Liver (tissue), 9 donors: ENCODE measurements around the gene KTN1. TPM values are rescaled to one million over a fixed set of nuclear protein-coding genes. Genes with fewer than 3 reads are reported as not detected.
A peak's percentile ranks its signal among the peaks of the same experiment; 100 is the strongest.

Source experiments
- DNase-seq: peaks from one replicate; pipeline ENCODE4 v3.0.0-alpha.2; 2017; ENCODE audit warnings: low spot score
- H3K27ac ChIP-seq, 2 donors: one replicate each; pipeline ENCODE4 v1.7.0; 2013; ENCODE audit warnings: inconsistent platforms in 2 of 2, low read length in 2 of 2, control low read depth in 1 of 2, low read depth in 1 of 2, mild to moderate bottlenecking in 1 of 2
- H3K27me3 ChIP-seq, 4 donors: one replicate each; pipeline versions ENCODE4 v1.6.1 to v1.7.0; 2013; ENCODE audit warnings: low read length in 3 of 4, inconsistent platforms in 1 of 4, mild to moderate bottlenecking in 1 of 4, moderate library complexity in 1 of 4; ENCODE audit not compliant: control insufficient read depth in 4 of 4, insufficient read depth in 4 of 4
- H3K36me3 ChIP-seq, 4 donors: one replicate each; pipeline versions ENCODE4 v1.6.1 to v1.7.0; 2013; ENCODE audit warnings: low read length in 3 of 4, mild to moderate bottlenecking in 3 of 4, low read depth in 1 of 4, moderate library complexity in 1 of 4; ENCODE audit not compliant: control insufficient read depth in 4 of 4, insufficient read depth in 3 of 4
- H3K4me1 ChIP-seq, 4 donors: one replicate each; pipeline versions ENCODE4 v1.6.1 to v1.7.0; 2013; ENCODE audit warnings: low read length in 3 of 4, mild to moderate bottlenecking in 3 of 4, moderate library complexity in 1 of 4; ENCODE audit not compliant: control insufficient read depth in 4 of 4, insufficient read depth in 4 of 4
- H3K4me3 ChIP-seq, 3 donors: one replicate each; pipeline versions ENCODE4 v1.6.1 to v1.7.0; 2013; ENCODE audit warnings: low read length in 3 of 3, control low read depth in 1 of 3, low read depth in 1 of 3, mild to moderate bottlenecking in 1 of 3
- H3K9ac ChIP-seq, 2 donors: one replicate each; pipeline ENCODE4 v1.7.0; 2013; ENCODE audit warnings: low read length in 2 of 2, mild to moderate bottlenecking in 2 of 2, moderate library complexity in 2 of 2, control low read depth in 1 of 2, low read depth in 1 of 2
- H3K9me3 ChIP-seq, 4 donors: one replicate each; pipeline versions ENCODE4 v1.6.1 to v1.7.0; 2013; ENCODE audit warnings: low read length in 3 of 4; ENCODE audit not compliant: control insufficient read depth in 4 of 4
- EGR1 ChIP-seq, 2 donors: IDR thresholded peaks; 2 replicates each; pipeline ENCODE4 v1.6.1; 2016 to 2018; ENCODE audit warnings: antibody characterized with exemption in 2 of 2, low read depth in 2 of 2
- FOXA1 ChIP-seq: IDR thresholded peaks from 2 replicates; pipeline ENCODE4 v1.6.1; 2016; ENCODE audit warnings: antibody characterized with exemption
- FOXA2 ChIP-seq: IDR thresholded peaks from 2 replicates; pipeline ENCODE4 v1.6.1; 2016; ENCODE audit warnings: antibody characterized with exemption
- GABPA ChIP-seq, 2 donors: IDR thresholded peaks in 1 of 2; conservative IDR thresholded peaks in 1 of 2; 2 replicates each; pipeline ENCODE4 v1.6.1; 2016; ENCODE audit warnings: antibody characterized with exemption in 2 of 2, mild to moderate bottlenecking in 1 of 2, moderate library complexity in 1 of 2
- HNF4A ChIP-seq, 2 donors: conservative IDR thresholded peaks; 2 replicates each; pipeline ENCODE4 v1.6.1; 2016; ENCODE audit warnings: antibody characterized with exemption in 2 of 2, mild to moderate bottlenecking in 2 of 2
- HNF4G ChIP-seq: IDR thresholded peaks from 2 replicates; pipeline ENCODE4 v1.6.1; 2016; ENCODE audit warnings: antibody characterized with exemption
- JUND ChIP-seq, 2 donors: IDR thresholded peaks; 2 replicates each; pipeline ENCODE4 v1.6.1; 2016; ENCODE audit warnings: antibody characterized with exemption in 2 of 2
- NR2F2 ChIP-seq: IDR thresholded peaks from 2 replicates; pipeline ENCODE4 v1.6.1; 2016; ENCODE audit warnings: antibody characterized with exemption
- RAD21 ChIP-seq, 2 donors: IDR thresholded peaks; 2 replicates each; pipeline ENCODE4 v1.6.1; 2016; ENCODE audit warnings: antibody characterized with exemption in 2 of 2, mild to moderate bottlenecking in 2 of 2
- RXRA ChIP-seq, 2 donors: IDR thresholded peaks; 2 replicates each; pipeline ENCODE4 v1.6.1; 2017 to 2018; ENCODE audit warnings: antibody characterized with exemption in 2 of 2, mild to moderate bottlenecking in 1 of 2
- SP1 ChIP-seq: IDR thresholded peaks from 2 replicates; pipeline ENCODE4 v1.6.1; 2018; ENCODE audit warnings: antibody characterized with exemption, mild to moderate bottlenecking
- TAF1 ChIP-seq: conservative IDR thresholded peaks from 2 replicates; pipeline ENCODE4 v1.6.1; 2016; ENCODE audit warnings: antibody characterized with exemption, mild to moderate bottlenecking
- YY1 ChIP-seq: IDR thresholded peaks from 2 replicates; pipeline ENCODE4 v1.6.1; 2016; ENCODE audit warnings: antibody characterized with exemption, mild to moderate bottlenecking
- WGBS: extraction: QIAGEN DNeasy Blood & Tissue Kit; methylation state at CpG from one replicate; pipeline ENCODE4 v1.1.7; 2013; 5-methylcytosine and 5-hydroxymethylcytosine counted together
- polyA plus RNA-seq, 2 donors: library from polyadenylated mRNA; stranded (reverse) in 1 of 2; unstranded in 1 of 2; fragments of 200-250 nt in 1 of 2; fragments of >200 nt in 1 of 2; fragmentation: Nextera tagmentation in 1 of 2; extraction: Ambion mirVana in 1 of 2; gene quantifications; one replicate each; pipeline versions ENCODE4 v1.2.1 to v1.2.3, GENCODE V29; 2013 to 2015
- total RNA-seq, 2 donors: library from RNA; depleted of rRNA; stranded (reverse); fragments of >200 nt; gene quantifications; one replicate each; pipeline ENCODE4 v1.2.3, GENCODE V29; 2014
- TF ChIP-seq, protein P1 (sequence below): IDR thresholded peaks from 2 replicates; pipeline ENCODE4 v1.6.1; 2016; ENCODE audit warnings: antibody characterized with exemption
- TF ChIP-seq, protein P2 (sequence below): IDR thresholded peaks from 2 replicates; pipeline ENCODE4 v1.6.1; 2016; ENCODE audit warnings: antibody characterized with exemption
- TF ChIP-seq, protein P3 (sequence below): IDR thresholded peaks from 2 replicates; pipeline ENCODE4 v1.6.1; 2016; ENCODE audit warnings: antibody characterized with exemption
- TF ChIP-seq, protein P4 (sequence below): IDR thresholded peaks from 2 replicates; pipeline ENCODE4 v1.6.1; 2016; ENCODE audit warnings: antibody characterized with exemption, mild to moderate bottlenecking
- TF ChIP-seq, protein P5 (sequence below): fragments of 150-350 bp; IDR thresholded peaks from 2 replicates; pipeline ENCODE4 v1.5.1; 2017; ENCODE audit warnings: improper control_type of control experiment, low read depth, low read length; ENCODE audit not compliant: missing input control
- donor health status: healthy.
- donor health status: healthy.
- donor health status: healthy.
- donor health status: healthy.
- donor health status: healthy.

Gene KTN1
- total and polyA plus RNA-seq, 4 donors: 34.9 to 141 (median 59.6) TPM

DNA sequence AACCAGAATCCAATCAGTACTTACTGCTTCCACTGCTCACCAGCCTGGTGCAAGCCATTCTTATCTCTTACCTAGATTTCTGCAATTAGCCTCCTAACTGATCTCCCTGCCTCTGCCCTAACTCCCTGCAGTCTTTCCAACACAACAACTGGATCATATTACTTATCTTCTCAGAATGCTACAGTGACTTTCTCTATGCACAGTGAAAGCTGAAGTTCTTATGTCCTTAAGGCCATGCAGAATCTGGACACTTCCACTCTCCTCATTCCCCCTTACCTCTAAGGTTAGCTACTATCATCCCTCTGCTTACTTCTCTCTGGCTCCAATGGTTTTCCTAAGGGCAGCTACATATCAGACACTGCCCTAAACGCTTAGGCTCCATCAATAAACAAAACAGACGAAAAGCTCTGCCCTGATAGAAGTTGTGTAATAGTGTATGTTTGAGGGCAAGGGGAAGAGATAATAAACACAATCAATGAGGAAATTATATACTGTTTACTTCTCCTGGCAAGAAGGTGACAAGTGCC, 4.0 kb downstream of the KTN1 start:
- WGBS: 13% methylated on average over 2 of the region's 2 CpGs
- H3K9me3 ChIP-seq: no peaks in the 10 kb centered on the region
- TF ChIP-seq FOXA1: no peak
- TF ChIP-seq YY1: peak; percentile 64
- TF ChIP-seq HNF4G: no peak
- peak; percentile 32 to 46 for TF ChIP-seq RAD21 (IDR thresholded peaks at IDR 0.05)
- TF ChIP-seq, protein P1, sequence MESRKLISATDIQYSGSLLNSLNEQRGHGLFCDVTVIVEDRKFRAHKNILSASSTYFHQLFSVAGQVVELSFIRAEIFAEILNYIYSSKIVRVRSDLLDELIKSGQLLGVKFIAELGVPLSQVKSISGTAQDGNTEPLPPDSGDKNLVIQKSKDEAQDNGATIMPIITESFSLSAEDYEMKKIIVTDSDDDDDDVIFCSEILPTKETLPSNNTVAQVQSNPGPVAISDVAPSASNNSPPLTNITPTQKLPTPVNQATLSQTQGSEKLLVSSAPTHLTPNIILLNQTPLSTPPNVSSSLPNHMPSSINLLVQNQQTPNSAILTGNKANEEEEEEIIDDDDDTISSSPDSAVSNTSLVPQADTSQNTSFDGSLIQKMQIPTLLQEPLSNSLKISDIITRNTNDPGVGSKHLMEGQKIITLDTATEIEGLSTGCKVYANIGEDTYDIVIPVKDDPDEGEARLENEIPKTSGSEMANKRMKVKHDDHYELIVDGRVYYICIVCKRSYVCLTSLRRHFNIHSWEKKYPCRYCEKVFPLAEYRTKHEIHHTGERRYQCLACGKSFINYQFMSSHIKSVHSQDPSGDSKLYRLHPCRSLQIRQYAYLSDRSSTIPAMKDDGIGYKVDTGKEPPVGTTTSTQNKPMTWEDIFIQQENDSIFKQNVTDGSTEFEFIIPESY: no peak
- no peak for TF ChIP-seq EGR1 (IDR thresholded peaks at IDR 0.05; ENCODE audit: low read depth in 2 of 2)
- peak; percentile 45 to 59 for TF ChIP-seq RXRA (IDR thresholded peaks at IDR 0.05)
- TF ChIP-seq, protein P2, sequence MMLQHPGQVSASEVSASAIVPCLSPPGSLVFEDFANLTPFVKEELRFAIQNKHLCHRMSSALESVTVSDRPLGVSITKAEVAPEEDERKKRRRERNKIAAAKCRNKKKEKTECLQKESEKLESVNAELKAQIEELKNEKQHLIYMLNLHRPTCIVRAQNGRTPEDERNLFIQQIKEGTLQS: peak; percentile 30
- no peak for TF ChIP-seq JUND (IDR thresholded peaks at IDR 0.05)
- peak; percentile 45 to 58 for TF ChIP-seq HNF4A (conservative IDR thresholded peaks at IDR 0.05)
- TF ChIP-seq, protein P3, sequence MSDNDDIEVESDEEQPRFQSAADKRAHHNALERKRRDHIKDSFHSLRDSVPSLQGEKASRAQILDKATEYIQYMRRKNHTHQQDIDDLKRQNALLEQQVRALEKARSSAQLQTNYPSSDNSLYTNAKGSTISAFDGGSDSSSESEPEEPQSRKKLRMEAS: peak; percentile 47
- TF ChIP-seq NR2F2: no peak
- TF ChIP-seq, protein P4, sequence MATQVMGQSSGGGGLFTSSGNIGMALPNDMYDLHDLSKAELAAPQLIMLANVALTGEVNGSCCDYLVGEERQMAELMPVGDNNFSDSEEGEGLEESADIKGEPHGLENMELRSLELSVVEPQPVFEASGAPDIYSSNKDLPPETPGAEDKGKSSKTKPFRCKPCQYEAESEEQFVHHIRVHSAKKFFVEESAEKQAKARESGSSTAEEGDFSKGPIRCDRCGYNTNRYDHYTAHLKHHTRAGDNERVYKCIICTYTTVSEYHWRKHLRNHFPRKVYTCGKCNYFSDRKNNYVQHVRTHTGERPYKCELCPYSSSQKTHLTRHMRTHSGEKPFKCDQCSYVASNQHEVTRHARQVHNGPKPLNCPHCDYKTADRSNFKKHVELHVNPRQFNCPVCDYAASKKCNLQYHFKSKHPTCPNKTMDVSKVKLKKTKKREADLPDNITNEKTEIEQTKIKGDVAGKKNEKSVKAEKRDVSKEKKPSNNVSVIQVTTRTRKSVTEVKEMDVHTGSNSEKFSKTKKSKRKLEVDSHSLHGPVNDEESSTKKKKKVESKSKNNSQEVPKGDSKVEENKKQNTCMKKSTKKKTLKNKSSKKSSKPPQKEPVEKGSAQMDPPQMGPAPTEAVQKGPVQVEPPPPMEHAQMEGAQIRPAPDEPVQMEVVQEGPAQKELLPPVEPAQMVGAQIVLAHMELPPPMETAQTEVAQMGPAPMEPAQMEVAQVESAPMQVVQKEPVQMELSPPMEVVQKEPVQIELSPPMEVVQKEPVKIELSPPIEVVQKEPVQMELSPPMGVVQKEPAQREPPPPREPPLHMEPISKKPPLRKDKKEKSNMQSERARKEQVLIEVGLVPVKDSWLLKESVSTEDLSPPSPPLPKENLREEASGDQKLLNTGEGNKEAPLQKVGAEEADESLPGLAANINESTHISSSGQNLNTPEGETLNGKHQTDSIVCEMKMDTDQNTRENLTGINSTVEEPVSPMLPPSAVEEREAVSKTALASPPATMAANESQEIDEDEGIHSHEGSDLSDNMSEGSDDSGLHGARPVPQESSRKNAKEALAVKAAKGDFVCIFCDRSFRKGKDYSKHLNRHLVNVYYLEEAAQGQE: no peak
- peak; percentile 47 for TF ChIP-seq FOXA2
- no peak for TF ChIP-seq SP1
- TF ChIP-seq, protein P5, sequence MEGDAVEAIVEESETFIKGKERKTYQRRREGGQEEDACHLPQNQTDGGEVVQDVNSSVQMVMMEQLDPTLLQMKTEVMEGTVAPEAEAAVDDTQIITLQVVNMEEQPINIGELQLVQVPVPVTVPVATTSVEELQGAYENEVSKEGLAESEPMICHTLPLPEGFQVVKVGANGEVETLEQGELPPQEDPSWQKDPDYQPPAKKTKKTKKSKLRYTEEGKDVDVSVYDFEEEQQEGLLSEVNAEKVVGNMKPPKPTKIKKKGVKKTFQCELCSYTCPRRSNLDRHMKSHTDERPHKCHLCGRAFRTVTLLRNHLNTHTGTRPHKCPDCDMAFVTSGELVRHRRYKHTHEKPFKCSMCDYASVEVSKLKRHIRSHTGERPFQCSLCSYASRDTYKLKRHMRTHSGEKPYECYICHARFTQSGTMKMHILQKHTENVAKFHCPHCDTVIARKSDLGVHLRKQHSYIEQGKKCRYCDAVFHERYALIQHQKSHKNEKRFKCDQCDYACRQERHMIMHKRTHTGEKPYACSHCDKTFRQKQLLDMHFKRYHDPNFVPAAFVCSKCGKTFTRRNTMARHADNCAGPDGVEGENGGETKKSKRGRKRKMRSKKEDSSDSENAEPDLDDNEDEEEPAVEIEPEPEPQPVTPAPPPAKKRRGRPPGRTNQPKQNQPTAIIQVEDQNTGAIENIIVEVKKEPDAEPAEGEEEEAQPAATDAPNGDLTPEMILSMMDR: no peak
- TF ChIP-seq GABPA (IDR thresholded peaks at IDR 0.05 in 1 of 2, conservative IDR thresholded peaks at IDR 0.05 in 1 of 2): no peak
- TF ChIP-seq TAF1: no peak
- peak overlapping the region in 1 of 2 donors; percentile 10 for H3K27ac ChIP-seq
- no peak for DNase-seq
- no peak overlapping the region for H3K9ac ChIP-seq
- H3K36me3 ChIP-seq: no peaks in the 10 kb centered on the region
- H3K4me1 ChIP-seq: peaks cover 7 to 54% (median 45%) of the 10 kb centered on the region in 4 donors
- H3K27me3 ChIP-seq: no peaks in the 10 kb centered on the region
- H3K4me3 ChIP-seq: no peak overlapping the region
